Osteoblast (primary cell): ENCODE measurements around the gene HTRA2. TPM values are rescaled to one million over a fixed set of nuclear protein-coding genes. Genes with fewer than 3 reads are reported as not detected.
A peak's percentile ranks its signal among the peaks of the same experiment; 100 is the strongest.

Experiments used
- DNase-seq: peaks from one replicate; pipeline ENCODE4 v3.0.0; 2011; ENCODE audit warnings: low spot score, mixed read lengths; ENCODE audit not compliant: insufficient read length; ENCODE audit errors: missing footprints
- H2AFZ ChIP-seq: 2 replicates; pipeline ENCODE4 v1.6.0; 2011; ENCODE audit warnings: mild to moderate bottlenecking, low read length
- H3K27ac ChIP-seq: 2 replicates; pipeline ENCODE4 v1.5.1; 2011; ENCODE audit warnings: mild to moderate bottlenecking, low read depth, low read length, moderate library complexity
- H3K27me3 ChIP-seq: 2 replicates; pipeline ENCODE4 v1.6.0; 2012; ENCODE audit warnings: mild to moderate bottlenecking, control low read depth, inconsistent platforms, low read length, moderate library complexity; ENCODE audit not compliant: insufficient read depth
- H3K36me3 ChIP-seq: 2 replicates; pipeline ENCODE4 v1.5.1; 2011; ENCODE audit warnings: mild to moderate bottlenecking, low read length, control low read depth, moderate library complexity; ENCODE audit not compliant: insufficient read depth
- H3K4me1 ChIP-seq: 2 replicates; pipeline ENCODE4 v1.5.1; 2011; ENCODE audit warnings: mild to moderate bottlenecking, low read length, control low read depth, moderate library complexity; ENCODE audit not compliant: insufficient read depth
- H3K4me2 ChIP-seq: 2 replicates; pipeline ENCODE4 v1.6.0; 2011; ENCODE audit warnings: mild to moderate bottlenecking, low read length; ENCODE audit not compliant: insufficient read depth
- H3K4me3 ChIP-seq: fragments of 200-600 bp; sonication (generic); 3 replicates; pipeline ENCODE4 v1.5.1; 2012; ENCODE audit warnings: mild to moderate bottlenecking, low read length, inconsistent platforms; ENCODE audit not compliant: insufficient read depth
- H3K79me2 ChIP-seq: 2 replicates; pipeline ENCODE4 v1.6.0; 2012; ENCODE audit warnings: mild to moderate bottlenecking, low read length, control low read depth, inconsistent platforms; ENCODE audit not compliant: insufficient read depth
- H3K9me3 ChIP-seq: 2 replicates; pipeline ENCODE4 v1.5.1; 2011; ENCODE audit warnings: low read depth, low read length, control low read depth
- H4K20me1 ChIP-seq: 2 replicates; pipeline ENCODE4 v1.6.0; 2012; ENCODE audit warnings: mild to moderate bottlenecking, low read length, control low read depth; ENCODE audit not compliant: insufficient read depth
- CTCF ChIP-seq: IDR thresholded peaks from 2 replicates; pipeline ENCODE4 v1.5.1; 2011; ENCODE audit warnings: mild to moderate bottlenecking, low read depth, low read length, moderate library complexity; ENCODE audit errors: extremely low read depth
- total RNA-seq: library from RNA; depleted of rRNA; stranded (reverse); fragments of >200 nt; gene quantifications from 2 replicates; pipeline ENCODE4 v1.2.3, GENCODE V29; 2012

Gene HTRA2
- total RNA-seq, 1 donor = 51.8 TPM

- Histone ChIP-seq H3K4me1 (peaks cover 64% of the 10 kb centered on the region), H4K20me1 (peaks cover 3% of the 10 kb centered on the region), H3K4me2 (peak overlapping the region; percentile 91), H3K4me3 (peak overlapping the region; percentile 93), H3K27me3 (no peaks in the 10 kb centered on the region), H3K9me3 (no peaks in the 10 kb centered on the region), H3K36me3 (peaks cover 39% of the 10 kb centered on the region), H3K27ac (peak overlapping the region; percentile 93), H3K79me2 (peaks cover 66% of the 10 kb centered on the region), H2AFZ (no peak overlapping the region)
- DNase-seq = peak; percentile 53
- TF ChIP-seq CTCF = no peak
These were observed 25.9 kb downstream of the HTRA2 start for GRCh38 chr2:74555610-74556103.

GRCh38 chr2:74556159-74556558, 26.4 kb downstream of the HTRA2 start:
- Histone ChIP-seq H3K79me2 (peaks cover 61% of the 10 kb centered on the region), H3K27ac (peak overlapping the region; percentile 93), H3K4me3 (peak overlapping the region; percentile 93), H2AFZ (no peak overlapping the region), H3K27me3 (no peaks in the 10 kb centered on the region), H3K4me2 (peak overlapping the region; percentile 91), H3K4me1 (peaks cover 62% of the 10 kb centered on the region), H4K20me1 (peaks cover 3% of the 10 kb centered on the region), H3K36me3 (peaks cover 35% of the 10 kb centered on the region), H3K9me3 (no peaks in the 10 kb centered on the region)
- DNase-seq = no peak
- no peak for TF ChIP-seq CTCF

- Histone ChIP-seq H3K36me3 (peaks cover 28% of the 10 kb centered on the region), H2AFZ (no peak overlapping the region), H3K4me2 (peak overlapping the region; percentile 91), H3K27me3 (no peaks in the 10 kb centered on the region), H3K4me3 (peak overlapping the region; percentile 93), H3K27ac (peak overlapping the region; percentile 45), H4K20me1 (peaks cover 3% of the 10 kb centered on the region), H3K79me2 (peaks cover 53% of the 10 kb centered on the region), H3K4me1 (peaks cover 55% of the 10 kb centered on the region), H3K9me3 (no peaks in the 10 kb centered on the region)
- TF ChIP-seq CTCF = no peak
- DNase-seq = no peak
These were observed 27.2 kb downstream of the HTRA2 start for GRCh38 chr2:74556831-74557370.

- DNase-seq = peak; percentile 31
- TF ChIP-seq CTCF = no peak
- H4K20me1 ChIP-seq = peaks cover 3% of the 10 kb centered on the region
- peaks cover 37% of the 10 kb centered on the region for H3K79me2 ChIP-seq
- H3K4me1 ChIP-seq = peaks cover 49% of the 10 kb centered on the region
- no peak overlapping the region for H3K27ac ChIP-seq
- H3K4me2 ChIP-seq = no peak overlapping the region
- H3K9me3 ChIP-seq = no peaks in the 10 kb centered on the region
- H3K36me3 ChIP-seq = peaks cover 22% of the 10 kb centered on the region
- H2AFZ ChIP-seq = no peak overlapping the region
- H3K4me3 ChIP-seq = no peak overlapping the region
- no peaks in the 10 kb centered on the region for H3K27me3 ChIP-seq
These were observed 28.8 kb downstream of the HTRA2 start for GRCh38 chr2:74558284-74559230.
